OCI-LY1 (cell line): ENCODE measurements around the gene GRM7.

Source experiments
- H2AFZ ChIP-seq: fragments of 200-600 bp; sonication (generic), shearing (Covaris generic); 2 replicates; pipeline ENCODE4 v1.6.0; 2014; ENCODE audit warnings: antibody characterized with exemption, mild to moderate bottlenecking, low read length
- H3F3A ChIP-seq: fragments of 200-600 bp; sonication (generic), shearing (Covaris generic); 2 replicates; pipeline ENCODE4 v1.6.0; 2014; ENCODE audit warnings: mild to moderate bottlenecking, antibody characterized with exemption, low read length, moderate library complexity; ENCODE audit not compliant: insufficient read depth
- H3K27ac ChIP-seq: fragments of 200-600 bp; sonication (generic); 2 replicates; pipeline ENCODE4 v1.5.1; 2014; ENCODE audit warnings: low read length, mixed run types, mild to moderate bottlenecking, low read depth; ENCODE audit not compliant: poor library complexity, severe bottlenecking
- H3K27me3 ChIP-seq: fragments of 200-600 bp; sonication (generic); 2 replicates; pipeline ENCODE4 v1.6.0; 2014; ENCODE audit warnings: antibody characterized with exemption, mild to moderate bottlenecking, low read length, moderate library complexity; ENCODE audit not compliant: insufficient read depth
- H3K36me3 ChIP-seq: fragments of 200-600 bp; sonication (generic); 2 replicates; pipeline ENCODE4 v1.6.1; 2014; ENCODE audit warnings: mild to moderate bottlenecking, antibody characterized with exemption, low read length, moderate library complexity, mixed read lengths; ENCODE audit not compliant: insufficient read depth
- H3K4me1 ChIP-seq: fragments of 200-600 bp; sonication (generic); 2 replicates; pipeline ENCODE4 v1.5.1; 2014; ENCODE audit warnings: mild to moderate bottlenecking, low read length, moderate library complexity; ENCODE audit not compliant: insufficient read depth, severe bottlenecking
- H3K4me2 ChIP-seq: fragments of 200-600 bp; sonication (generic), shearing (Covaris generic); 2 replicates; pipeline ENCODE4 v1.6.1; 2014; ENCODE audit warnings: low read length
- H3K4me3 ChIP-seq: fragments of 200-600 bp; sonication (generic); 2 replicates; pipeline ENCODE4 v1.5.1; 2014; ENCODE audit warnings: low read length, low read depth, mild to moderate bottlenecking, mixed read lengths; ENCODE audit not compliant: poor library complexity, severe bottlenecking
- H3K79me2 ChIP-seq: fragments of 200-600 bp; shearing (Covaris generic); 2 replicates; pipeline ENCODE4 v1.6.1; 2016; ENCODE audit warnings: mixed run types, low read length, mixed read lengths; ENCODE audit not compliant: insufficient read depth
- H3K9ac ChIP-seq: fragments of 200-600 bp; sonication (generic), shearing (Covaris generic); 2 replicates; pipeline ENCODE4 v1.6.1; 2014; ENCODE audit warnings: mild to moderate bottlenecking, low read length, mixed read lengths
- H3K9me2 ChIP-seq: fragments of 200-600 bp; sonication (generic), shearing (Covaris generic); 2 replicates; pipeline ENCODE4 v1.6.1; 2014; ENCODE audit warnings: low read depth, mild to moderate bottlenecking, low read length, mixed read lengths
- H3K9me3 ChIP-seq: fragments of 200-600 bp; shearing (Covaris generic); 2 replicates; pipeline ENCODE4 v1.6.1; 2014; ENCODE audit warnings: low read length, mixed read lengths
- H4K20me1 ChIP-seq: fragments of 200-600 bp; sonication (generic), shearing (Covaris generic); 2 replicates; pipeline ENCODE4 v1.6.0; 2016; ENCODE audit warnings: mild to moderate bottlenecking, low read length; ENCODE audit not compliant: insufficient read depth
- EZH2 ChIP-seq: fragments of 200-600 bp; sonication (generic), shearing (Covaris generic); IDR thresholded peaks from 2 replicates; pipeline ENCODE4 v1.8.0; 2017; ENCODE audit warnings: borderline replicate concordance, mixed run types, mild to moderate bottlenecking, antibody characterized with exemption, low read length, moderate library complexity, mixed read lengths
- TF ChIP-seq, protein P1 (sequence below): fragments of 200-600 bp; sonication (generic), shearing (Covaris generic); IDR thresholded peaks from 2 replicates; pipeline ENCODE4 v1.5.1; 2017; ENCODE audit warnings: mild to moderate bottlenecking, antibody characterized with exemption, low read length, moderate library complexity, mixed read lengths

The GRM7 gene

DNA sequence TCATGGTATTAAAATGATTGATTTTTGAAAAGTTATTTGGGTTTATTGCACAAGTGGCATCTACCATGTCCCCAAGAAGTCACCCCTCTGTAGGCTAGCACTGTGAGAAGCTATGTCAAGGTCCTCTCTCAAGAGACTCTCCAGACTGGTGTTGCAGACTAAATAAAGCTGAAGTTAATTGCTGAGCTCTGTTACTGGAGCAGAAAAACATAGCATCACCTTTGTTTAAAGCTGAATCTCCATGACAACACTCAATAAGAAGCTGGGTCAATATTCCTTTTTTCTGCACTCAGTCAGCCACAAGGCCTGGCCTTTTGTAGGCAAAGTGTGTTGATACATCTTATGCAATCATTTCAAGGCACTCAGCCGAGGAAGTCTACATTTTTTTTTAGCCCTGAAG lies 834.1 kb downstream of the GRM7 start:
- Histone ChIP-seq H3K27me3 (no peaks in the 10 kb centered on the region; the same call in 1 of the 2 replicates), H3F3A (no peaks in the 10 kb centered on the region), H3K4me2 (no peak overlapping the region), H3K9ac (no peak overlapping the region), H3K9me2 (no peaks in the 10 kb centered on the region), H3K79me2 (no peaks in the 10 kb centered on the region), H4K20me1 (no peaks in the 10 kb centered on the region), H3K4me1 (no peaks in the 10 kb centered on the region), H3K9me3 (no peaks in the 10 kb centered on the region), H2AFZ (no peak overlapping the region), H3K4me3 (no peak overlapping the region), H3K27ac (no peak overlapping the region), H3K36me3 (no peaks in the 10 kb centered on the region)
- TF ChIP-seq, protein P1, sequence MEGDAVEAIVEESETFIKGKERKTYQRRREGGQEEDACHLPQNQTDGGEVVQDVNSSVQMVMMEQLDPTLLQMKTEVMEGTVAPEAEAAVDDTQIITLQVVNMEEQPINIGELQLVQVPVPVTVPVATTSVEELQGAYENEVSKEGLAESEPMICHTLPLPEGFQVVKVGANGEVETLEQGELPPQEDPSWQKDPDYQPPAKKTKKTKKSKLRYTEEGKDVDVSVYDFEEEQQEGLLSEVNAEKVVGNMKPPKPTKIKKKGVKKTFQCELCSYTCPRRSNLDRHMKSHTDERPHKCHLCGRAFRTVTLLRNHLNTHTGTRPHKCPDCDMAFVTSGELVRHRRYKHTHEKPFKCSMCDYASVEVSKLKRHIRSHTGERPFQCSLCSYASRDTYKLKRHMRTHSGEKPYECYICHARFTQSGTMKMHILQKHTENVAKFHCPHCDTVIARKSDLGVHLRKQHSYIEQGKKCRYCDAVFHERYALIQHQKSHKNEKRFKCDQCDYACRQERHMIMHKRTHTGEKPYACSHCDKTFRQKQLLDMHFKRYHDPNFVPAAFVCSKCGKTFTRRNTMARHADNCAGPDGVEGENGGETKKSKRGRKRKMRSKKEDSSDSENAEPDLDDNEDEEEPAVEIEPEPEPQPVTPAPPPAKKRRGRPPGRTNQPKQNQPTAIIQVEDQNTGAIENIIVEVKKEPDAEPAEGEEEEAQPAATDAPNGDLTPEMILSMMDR: no peak
- no peak for TF ChIP-seq EZH2

DNA sequence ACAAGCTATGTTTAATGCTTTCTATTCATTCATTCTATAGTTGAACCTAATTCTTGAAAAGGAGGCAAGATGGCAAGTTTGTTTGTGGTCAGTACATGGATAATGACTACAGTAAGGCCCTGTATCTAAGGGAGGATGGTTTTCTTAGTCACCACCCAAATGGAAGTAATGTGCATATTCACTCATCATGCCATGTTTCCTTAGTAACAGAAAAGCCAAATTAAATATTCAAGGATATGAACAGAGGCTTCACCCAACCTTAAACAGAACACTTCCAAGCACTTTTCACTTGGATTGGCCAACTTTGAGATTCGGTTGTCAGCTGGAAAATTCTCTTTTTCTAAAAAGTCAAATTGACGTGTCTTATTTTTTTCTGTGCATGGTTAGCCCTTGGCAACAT lies 835.4 kb downstream of the GRM7 start:
- TF ChIP-seq, protein P1: no peak
- no peak for TF ChIP-seq EZH2
- no peaks in the 10 kb centered on the region for H3K9me2 ChIP-seq
- no peaks in the 10 kb centered on the region for H3K36me3 ChIP-seq
- H4K20me1 ChIP-seq: no peaks in the 10 kb centered on the region
- no peak overlapping the region for H3K27ac ChIP-seq
- no peak overlapping the region for H3K9ac ChIP-seq
- no peaks in the 10 kb centered on the region for H3K4me1 ChIP-seq
- H3K79me2 ChIP-seq: no peaks in the 10 kb centered on the region
- H3K27me3 ChIP-seq: no peaks in the 10 kb centered on the region; the same call in 1 of the 2 replicates
- H3K9me3 ChIP-seq: no peaks in the 10 kb centered on the region
- no peak overlapping the region for H3K4me2 ChIP-seq
- no peaks in the 10 kb centered on the region for H3F3A ChIP-seq
- H2AFZ ChIP-seq: no peak overlapping the region
- no peak overlapping the region for H3K4me3 ChIP-seq

DNA sequence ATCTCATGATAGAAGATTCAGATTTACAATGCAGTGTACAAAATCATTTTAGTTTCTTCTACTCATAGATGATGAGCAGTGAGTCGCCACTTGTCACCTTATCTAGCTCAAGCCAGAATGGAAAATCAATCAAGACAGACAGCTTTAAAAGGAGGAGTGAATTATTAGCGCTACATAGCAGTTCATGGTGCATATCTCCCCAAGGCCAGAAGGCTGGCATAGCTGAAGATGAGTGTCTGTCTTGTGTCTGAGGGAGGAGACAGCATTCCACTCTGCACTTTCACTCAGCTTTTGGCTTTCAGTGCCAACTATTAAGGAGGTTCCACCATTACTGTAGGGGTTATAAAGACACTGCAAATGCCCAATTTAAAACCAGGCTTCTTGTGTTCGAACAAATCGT lies 836.6 kb downstream of the GRM7 start:
- Histone ChIP-seq H3K4me1 (no peaks in the 10 kb centered on the region), H3K9ac (no peak overlapping the region), H3K9me2 (no peaks in the 10 kb centered on the region)

More for the DNA sequence above, 836.6 kb downstream of the GRM7 start:
- no peak overlapping the region for H3K27ac ChIP-seq
- no peak overlapping the region for H2AFZ ChIP-seq
- no peaks in the 10 kb centered on the region for H3K9me3 ChIP-seq
- H3K36me3 ChIP-seq: no peaks in the 10 kb centered on the region
- H4K20me1 ChIP-seq: no peaks in the 10 kb centered on the region
- H3F3A ChIP-seq: no peaks in the 10 kb centered on the region
- H3K79me2 ChIP-seq: no peaks in the 10 kb centered on the region
- no peak for TF ChIP-seq EZH2
- TF ChIP-seq, protein P1: no peak
- H3K4me2 ChIP-seq: no peak overlapping the region
- no peaks in the 10 kb centered on the region; the same call in 1 of the 2 replicates for H3K27me3 ChIP-seq
- no peak overlapping the region for H3K4me3 ChIP-seq
